ENCODE results near the gene MLPH. TPM values are rescaled to one million over a fixed set of nuclear protein-coding genes. Genes with fewer than 3 reads are reported as not detected.

MLPH gene
- total and polyA plus RNA-seq, 2 of the 13 experiments (the other 11 are each of a cell fraction or from before 2014, with no cell fraction given): 0.12 TPM; not detected in 1

GRCh38 chr2:237600205-237600846, 113.3 kb downstream of the MLPH start (continued):
- TF ChIP-seq ZBTB39 (CRISPR knock-in tag; IDR thresholded peaks at IDR 0.05): no peak
- TF ChIP-seq ZNF512 (CRISPR knock-in tag; IDR thresholded peaks at IDR 0.05): peak; percentile 53; the same call in 1 of the 2 replicates
- TF ChIP-seq BRD4 (CRISPR knock-in tag; IDR thresholded peaks at IDR 0.05): peak; percentile 70; the same call in 1 of the 2 replicates
- TF ChIP-seq BORCS8-MEF2B (CRISPR knock-in tag; IDR thresholded peaks at IDR 0.05): peak; percentile 62; the same call in 1 of the 2 replicates
- TF ChIP-seq ZIK1 (CRISPR knock-in tag; IDR thresholded peaks at IDR 0.05; ENCODE audit: borderline replicate concordance, low read depth): 0 out of 2 replicates have a peak, but pooled peaks have one; percentile 36
- no peak for TF ChIP-seq PAWR (CRISPR knock-in tag; IDR thresholded peaks at IDR 0.05; ENCODE audit: borderline replicate concordance)
- TF ChIP-seq CHCHD3 (CRISPR knock-in tag; IDR thresholded peaks at IDR 0.05): no peak
- TF ChIP-seq ATF3 (CRISPR knock-in tag; IDR thresholded peaks at IDR 0.05): no peak
- peak; percentile 26; the same call in 1 of the 2 replicates for TF ChIP-seq ZSCAN31 (CRISPR knock-in tag; IDR thresholded peaks at IDR 0.05; ENCODE audit: low read depth)
- no peak for TF ChIP-seq ZNF570 (CRISPR knock-in tag; IDR thresholded peaks at IDR 0.05; ENCODE audit: borderline replicate concordance)
- TF ChIP-seq ZNF546 (CRISPR knock-in tag; conservative IDR thresholded peaks at IDR 0.05): no peak
- peak; percentile 52 for TF ChIP-seq GABPB1 (CRISPR knock-in tag; IDR thresholded peaks at IDR 0.05)
- TF ChIP-seq IRF9 (CRISPR knock-in tag; IDR thresholded peaks at IDR 0.05; ENCODE audit: borderline replicate concordance): no peak
- TF ChIP-seq TBL1XR1 (IDR thresholded peaks at IDR 0.05; ENCODE audit: borderline replicate concordance, low read length, partially characterized antibody): no peak
- no peak for TF ChIP-seq SMC3 (IDR thresholded peaks at IDR 0.05; ENCODE audit: low read length)
- peak in 1 of 2 experiments; percentile 45; a peak in 1 of 4 replicates for TF ChIP-seq KLF16 (CRISPR knock-in tag; IDR thresholded peaks at IDR 0.05)
- no peak for TF ChIP-seq ZFYVE20 (CRISPR knock-in tag; IDR thresholded peaks at IDR 0.05; ENCODE audit: borderline replicate concordance, low read depth)
- TF ChIP-seq TFAP4 (IDR thresholded peaks at IDR 0.05; ENCODE audit: borderline replicate concordance, low read depth): no peak; the same call in 1 of the 2 replicates
- TF ChIP-seq ZNF576 (CRISPR knock-in tag; IDR thresholded peaks at IDR 0.05): no peak
- TF ChIP-seq REPIN1 (CRISPR knock-in tag; IDR thresholded peaks at IDR 0.05; ENCODE audit: borderline replicate concordance, low read depth): no peak
- TF ChIP-seq NFRKB (IDR thresholded peaks at IDR 0.05): no peak
- no peak for TF ChIP-seq MEIS1 (CRISPR knock-in tag; IDR thresholded peaks at IDR 0.05; ENCODE audit: borderline replicate concordance)
- TF ChIP-seq SMAD9 (CRISPR knock-in tag; IDR thresholded peaks at IDR 0.05): no peak
- TF ChIP-seq ZBTB7A (CRISPR knock-in tag; IDR thresholded peaks at IDR 0.05): no peak
